ENCODE data around the gene EFL1. TPM values are rescaled to one million over a fixed set of nuclear protein-coding genes. Genes with fewer than 3 reads are reported as not detected.

Gene EFL1
- total and polyA plus RNA-seq, 10 of the 15 experiments (the other 5 are each of a cell fraction or from before 2014, with no cell fraction given), result 6.2 to 42.3 (median 24.7) TPM

- TF ChIP-seq NR2F1 (conservative IDR thresholded peaks at IDR 0.05), result peak; percentile 88
- no peak for TF ChIP-seq TCF7 (IDR thresholded peaks at IDR 0.05; ENCODE audit: borderline replicate concordance)
- TF ChIP-seq SIX5 (IDR thresholded peaks at IDR 0.05; ENCODE audit: low read depth, low read length, severe bottlenecking), result peak; percentile 27
- no peak for TF ChIP-seq ASH2L (IDR thresholded peaks at IDR 0.05; ENCODE audit: borderline replicate concordance, low read depth)
- TF ChIP-seq ZNF384 (IDR thresholded peaks at IDR 0.05; ENCODE audit: borderline replicate concordance, low read depth, low read length), result no peak
- TF ChIP-seq PML (IDR thresholded peaks at IDR 0.05; ENCODE audit: low read length), result no peak
- 0 out of 2 replicates have a peak, but pooled peaks have one; percentile 27 for TF ChIP-seq RUNX3 (IDR thresholded peaks at IDR 0.05; ENCODE audit: low read length)
- TF ChIP-seq MEF2B (IDR thresholded peaks at IDR 0.05; ENCODE audit: partially characterized antibody, poor library complexity, severe bottlenecking), result peak; percentile 39
- peak; percentile 75; the same call in 1 of the 2 replicates for TF ChIP-seq CHD2 (IDR thresholded peaks at IDR 0.05; ENCODE audit: borderline replicate concordance, low read depth, low read length)
- TF ChIP-seq USF1 (IDR thresholded peaks at IDR 0.05; ENCODE audit: borderline replicate concordance, extremely low read length, insufficient read depth, low read depth, low read length), result no peak
- no peak; the same call in 1 of the 2 replicates for TF ChIP-seq SMAD5 (IDR thresholded peaks at IDR 0.05; ENCODE audit: low read depth)
- TF ChIP-seq SMAD1 (IDR thresholded peaks at IDR 0.05; ENCODE audit: low read depth, partially characterized antibody), result no peak
- peak; percentile 66 for TF ChIP-seq NKRF (conservative IDR thresholded peaks at IDR 0.05)
- peak; percentile 98 for TF ChIP-seq BMI1 (IDR thresholded peaks at IDR 0.05; ENCODE audit: borderline replicate concordance)
- peak; percentile 74; the same call in 1 of the 2 replicates for TF ChIP-seq ELK1 (IDR thresholded peaks at IDR 0.05; ENCODE audit: low read depth, low read length)
- TF ChIP-seq KAT2A (conservative IDR thresholded peaks at IDR 0.05; ENCODE audit: control insufficient read depth, low read depth, low read length), result no peak
- TF ChIP-seq SIN3A (IDR thresholded peaks at IDR 0.05; ENCODE audit: low read depth, low read length), result peak; percentile 88; the same call in 1 of the 2 replicates
- peak; percentile 72 for TF ChIP-seq NR2C2 (IDR thresholded peaks at IDR 0.05; ENCODE audit: borderline replicate concordance, control insufficient read depth, insufficient read length, low read depth)
- TF ChIP-seq BRCA1 (IDR thresholded peaks at IDR 0.05; ENCODE audit: low read depth, low read length), result no peak
- peak; percentile 42; the same call in 1 of the 2 replicates for TF ChIP-seq GATAD2B (conservative IDR thresholded peaks at IDR 0.05; ENCODE audit: low read depth)
- TF ChIP-seq CHD4 (IDR thresholded peaks at IDR 0.05), result no peak
- no peak for TF ChIP-seq CTCF (IDR thresholded peaks at IDR 0.05 in 2 of 3, conservative IDR thresholded peaks at IDR 0.05 in 1 of 3; ENCODE audit: control insufficient read depth in 2 of 3, extremely low read depth in 1 of 3, insufficient read depth in 1 of 3, low read depth in 3 of 3, low read length in 3 of 3)
- TF ChIP-seq TBL1XR1 (IDR thresholded peaks at IDR 0.05; ENCODE audit: low read depth, low read length), result peak; percentile 34; the same call in 1 of the 2 replicates
- peak; percentile 34; the same call in 1 of the 2 replicates for TF ChIP-seq BACH1 (IDR thresholded peaks at IDR 0.05; ENCODE audit: borderline replicate concordance)
- TF ChIP-seq DPF2 (IDR thresholded peaks at IDR 0.05), result 0 out of 2 replicates have a peak, but pooled peaks have one; percentile 31
- peak; percentile 81 for TF ChIP-seq POLR2A (IDR thresholded peaks at IDR 0.05; ENCODE audit: low read depth, low read length)
- no peak for TF ChIP-seq KLF5 (IDR thresholded peaks at IDR 0.05; ENCODE audit: partially characterized antibody)
Observed at GRCh38 chr15:82262422-82263026, at the start of gene EFL1, which contains the start of gene SAXO2 (continued).

Measured in GM12878 (cell line).